Osteocyte (in vitro differentiated cells): ENCODE results near the gene NRXN3. TPM values are rescaled to one million over a fixed set of nuclear protein-coding genes. Genes with fewer than 3 reads are reported as not detected.

Source experiments
- DNase-seq: peaks from one replicate; pipeline ENCODE4 v3.0.0; 2021; ENCODE audit warnings: mixed read lengths; ENCODE audit not compliant: unreplicated experiment; ENCODE audit errors: extremely low spot score
- H3K27ac Mint-ChIP-seq: one replicate; pipeline ENCODE4 v1.8.0; 2021; ENCODE audit warnings: mild to moderate bottlenecking, mixed read lengths; ENCODE audit not compliant: unreplicated experiment
- H3K27me3 Mint-ChIP-seq: one replicate; pipeline ENCODE4 v1.8.0; 2021; ENCODE audit warnings: mixed read lengths; ENCODE audit not compliant: unreplicated experiment
- H3K36me3 Mint-ChIP-seq: one replicate; pipeline ENCODE4 v1.8.0; 2021; ENCODE audit warnings: mixed read lengths; ENCODE audit not compliant: unreplicated experiment
- H3K4me1 Mint-ChIP-seq: one replicate; pipeline ENCODE4 v1.8.0; 2021; ENCODE audit warnings: mixed read lengths; ENCODE audit not compliant: unreplicated experiment
- H3K4me3 Mint-ChIP-seq: one replicate; pipeline ENCODE4 v1.8.0; 2021; ENCODE audit warnings: mild to moderate bottlenecking, moderate library complexity, mixed read lengths; ENCODE audit not compliant: unreplicated experiment
- H3K9me3 Mint-ChIP-seq: one replicate; pipeline ENCODE4 v1.8.0; 2021; ENCODE audit warnings: mixed read lengths; ENCODE audit not compliant: unreplicated experiment
- total RNA-seq: library from RNA; stranded (reverse); gene quantifications from 2 replicates; pipeline ENCODE4 v1.2.1, GENCODE V29; 2021
- TF ChIP-seq, protein P1 (sequence below): fragments of 200-600 bp; sonication (generic); IDR thresholded peaks from 2 replicates; pipeline ENCODE4 v1.5.0; 2021; ENCODE audit warnings: antibody characterized with exemption, mild to moderate bottlenecking, moderate library complexity

Gene NRXN3
- total RNA-seq, 1 donor from 2014 or later: 26.5 TPM

DNA sequence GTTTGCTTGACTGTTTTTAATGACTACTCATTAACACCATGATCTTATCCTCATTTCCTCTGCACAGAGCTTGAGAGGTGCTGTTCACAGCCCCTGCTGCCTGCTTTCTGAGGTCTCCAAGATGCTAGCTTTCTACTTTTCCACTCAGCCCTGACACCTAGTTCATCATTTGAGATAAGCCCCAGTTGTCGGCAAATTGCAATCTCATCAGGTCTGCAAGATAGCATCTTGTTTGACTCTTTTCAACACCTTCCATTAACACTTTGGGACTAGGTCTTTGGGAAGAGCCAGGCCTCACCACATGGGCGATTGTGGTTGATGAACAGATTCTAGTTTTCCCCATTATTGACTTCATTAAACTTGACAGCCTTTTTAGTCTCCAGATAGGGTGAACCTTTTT, 1136.4 kb downstream of the NRXN3 start:
- Mint-ChIP-seq H3K36me3 (no peaks in the 10 kb centered on the region), H3K27ac (no peak overlapping the region), H3K4me1 (no peaks in the 10 kb centered on the region), H3K9me3 (no peaks in the 10 kb centered on the region), H3K27me3 (no peaks in the 10 kb centered on the region), H3K4me3 (no peak overlapping the region)
- TF ChIP-seq, protein P1, sequence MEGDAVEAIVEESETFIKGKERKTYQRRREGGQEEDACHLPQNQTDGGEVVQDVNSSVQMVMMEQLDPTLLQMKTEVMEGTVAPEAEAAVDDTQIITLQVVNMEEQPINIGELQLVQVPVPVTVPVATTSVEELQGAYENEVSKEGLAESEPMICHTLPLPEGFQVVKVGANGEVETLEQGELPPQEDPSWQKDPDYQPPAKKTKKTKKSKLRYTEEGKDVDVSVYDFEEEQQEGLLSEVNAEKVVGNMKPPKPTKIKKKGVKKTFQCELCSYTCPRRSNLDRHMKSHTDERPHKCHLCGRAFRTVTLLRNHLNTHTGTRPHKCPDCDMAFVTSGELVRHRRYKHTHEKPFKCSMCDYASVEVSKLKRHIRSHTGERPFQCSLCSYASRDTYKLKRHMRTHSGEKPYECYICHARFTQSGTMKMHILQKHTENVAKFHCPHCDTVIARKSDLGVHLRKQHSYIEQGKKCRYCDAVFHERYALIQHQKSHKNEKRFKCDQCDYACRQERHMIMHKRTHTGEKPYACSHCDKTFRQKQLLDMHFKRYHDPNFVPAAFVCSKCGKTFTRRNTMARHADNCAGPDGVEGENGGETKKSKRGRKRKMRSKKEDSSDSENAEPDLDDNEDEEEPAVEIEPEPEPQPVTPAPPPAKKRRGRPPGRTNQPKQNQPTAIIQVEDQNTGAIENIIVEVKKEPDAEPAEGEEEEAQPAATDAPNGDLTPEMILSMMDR: no peak
- DNase-seq: no peak

DNA sequence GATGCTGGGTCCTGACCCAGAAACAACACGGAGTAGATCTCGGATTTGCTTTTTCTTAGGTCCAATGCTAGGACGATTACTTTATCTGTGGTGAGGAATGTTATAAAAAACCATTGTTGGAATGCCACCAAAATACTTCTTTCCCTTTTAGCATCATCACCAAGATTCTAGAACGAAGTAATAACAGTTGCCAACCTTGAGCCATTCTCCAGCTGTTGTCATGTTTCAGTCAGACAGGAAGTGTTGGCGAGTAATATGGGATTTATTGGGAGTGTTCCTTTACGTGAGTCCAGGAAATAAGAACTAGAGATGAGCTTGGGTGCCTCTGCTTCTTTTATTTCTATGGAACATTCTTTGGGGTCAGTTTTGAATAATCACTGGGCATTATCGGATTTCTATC, 1148.2 kb downstream of the NRXN3 start:
- TF ChIP-seq, protein P1: no peak
- Mint-ChIP-seq H3K4me3 (no peak overlapping the region), H3K27me3 (no peaks in the 10 kb centered on the region), H3K36me3 (peaks cover 3% of the 10 kb centered on the region), H3K4me1 (peaks cover 4% of the 10 kb centered on the region), H3K9me3 (no peaks in the 10 kb centered on the region), H3K27ac (no peak overlapping the region)
- DNase-seq: no peak

DNA sequence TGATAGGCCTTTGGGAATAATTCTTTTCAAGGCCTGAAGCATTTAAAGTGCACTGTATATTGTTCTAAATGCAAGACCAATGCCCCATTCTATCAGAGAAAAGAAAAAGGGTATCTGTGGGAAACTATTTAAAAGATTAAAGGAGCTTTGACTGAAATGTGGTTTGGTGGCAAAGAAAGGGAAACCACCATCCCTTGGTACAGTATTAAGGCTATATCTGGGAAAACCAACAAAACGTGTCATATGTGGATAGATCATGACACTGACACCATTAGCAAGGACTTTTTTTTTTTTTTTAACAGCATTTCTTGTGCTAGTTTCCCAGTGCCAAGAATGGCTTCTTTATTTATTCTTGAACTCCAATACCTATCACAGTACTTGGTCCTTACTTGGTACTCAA, 1150.4 kb downstream of the NRXN3 start:
- Mint-ChIP-seq H3K9me3 (no peaks in the 10 kb centered on the region), H3K27me3 (no peaks in the 10 kb centered on the region), H3K4me1 (peaks cover 18% of the 10 kb centered on the region), H3K4me3 (no peak overlapping the region), H3K36me3 (peaks cover 3% of the 10 kb centered on the region), H3K27ac (no peak overlapping the region)
- TF ChIP-seq, protein P1: no peak
- no peak for DNase-seq

DNA sequence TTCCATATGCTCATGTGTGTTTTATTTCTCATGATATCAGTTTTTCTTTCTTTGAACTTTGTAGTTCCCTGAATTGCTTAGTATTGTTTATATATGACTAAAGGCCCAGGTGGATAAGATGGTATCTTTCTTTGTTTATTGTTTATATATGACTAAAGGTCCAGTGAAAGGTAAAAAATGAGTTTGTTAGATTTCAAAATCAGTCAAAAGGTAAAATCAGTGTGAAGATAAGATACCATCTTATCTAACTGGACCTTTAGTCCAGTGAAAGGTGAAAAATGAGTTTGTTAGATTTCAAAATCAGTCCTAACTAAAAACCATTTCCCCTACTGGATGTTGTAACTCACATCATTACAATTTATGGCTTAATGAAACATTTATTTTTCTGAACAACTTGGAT, 1150.9 kb downstream of the NRXN3 start:
- TF ChIP-seq, protein P1: no peak
- Mint-ChIP-seq H3K4me1 (peaks cover 17% of the 10 kb centered on the region), H3K27me3 (no peaks in the 10 kb centered on the region), H3K4me3 (no peak overlapping the region), H3K36me3 (no peaks in the 10 kb centered on the region), H3K27ac (no peak overlapping the region), H3K9me3 (no peaks in the 10 kb centered on the region)
- no peak for DNase-seq

DNA sequence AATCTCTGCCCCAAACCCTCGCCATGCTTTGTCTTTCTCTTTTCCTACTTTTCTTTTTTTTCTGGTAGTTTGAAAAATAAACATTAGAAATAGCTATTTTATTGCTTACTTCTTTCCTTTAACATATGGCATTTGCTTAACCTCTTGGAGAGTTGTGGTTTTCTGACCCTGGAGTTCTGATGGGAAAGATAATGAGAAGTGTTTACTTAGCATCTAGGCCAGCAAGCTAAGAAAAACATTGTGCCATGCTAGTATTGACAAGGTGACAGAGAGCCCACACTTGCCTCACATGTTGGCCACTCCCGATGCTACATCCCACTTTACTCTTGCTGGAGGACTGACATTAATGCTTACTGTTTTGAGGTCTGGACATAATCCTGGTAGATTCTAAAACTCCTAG, 1154.9 kb downstream of the NRXN3 start:
- Mint-ChIP-seq H3K4me3 (no peak overlapping the region), H3K27me3 (peaks cover 4% of the 10 kb centered on the region), H3K36me3 (no peaks in the 10 kb centered on the region), H3K4me1 (peaks cover 19% of the 10 kb centered on the region), H3K27ac (peak overlapping the region; percentile 3), H3K9me3 (no peaks in the 10 kb centered on the region)
- DNase-seq: no peak
- TF ChIP-seq, protein P1: no peak
